Measurements from ENCODE around the gene LILRB3.

The LILRB3 gene

DNA sequence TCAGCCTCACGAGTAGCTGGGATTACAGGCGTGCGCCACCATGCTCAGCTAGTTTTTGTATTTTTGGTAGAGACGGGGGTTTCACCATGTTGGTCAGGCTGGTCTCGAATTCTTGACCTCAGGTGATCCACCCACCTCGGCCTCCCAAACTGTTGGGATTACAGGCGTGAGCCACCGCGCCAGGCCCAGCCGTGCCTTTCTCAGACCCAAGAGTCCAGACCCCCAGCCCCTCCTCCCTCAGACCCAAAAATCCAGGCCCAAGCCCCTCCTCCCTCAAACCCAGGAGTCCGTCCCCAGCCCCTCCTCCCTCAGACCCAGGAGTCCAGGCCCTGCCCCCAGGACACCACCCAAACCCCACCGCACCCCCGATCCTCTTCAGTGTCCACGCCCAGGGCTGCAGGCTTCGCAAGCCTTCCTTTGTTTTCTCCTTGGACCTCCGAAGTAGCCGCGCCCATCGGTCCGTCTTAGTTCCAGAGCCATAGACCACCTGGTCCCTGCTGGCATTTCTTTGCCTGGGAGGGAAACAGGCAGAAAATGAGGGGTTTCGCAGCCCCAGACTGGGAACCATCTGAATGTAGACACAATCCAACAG, 53.6 kb downstream of the LILRB3 start:
- DNase-seq (ENCODE audit: extremely low read depth in 1 of 2, low read depth in 1 of 2): no peak

GRCh38 chr19:54168174-54168917, 54.5 kb downstream of the LILRB3 start:
- peak; percentile 79 to 89 for DNase-seq (ENCODE audit: extremely low read depth in 1 of 2, low read depth in 1 of 2)
